Measurements from ENCODE around the gene F8. TPM values are rescaled to one million over a fixed set of nuclear protein-coding genes. Genes with fewer than 3 reads are reported as not detected.

Gene F8
- total and polyA plus RNA-seq, 2 of the 4 experiments (the other 2 are of a cell fraction): 1.4 to 1.5 TPM

DNA sequence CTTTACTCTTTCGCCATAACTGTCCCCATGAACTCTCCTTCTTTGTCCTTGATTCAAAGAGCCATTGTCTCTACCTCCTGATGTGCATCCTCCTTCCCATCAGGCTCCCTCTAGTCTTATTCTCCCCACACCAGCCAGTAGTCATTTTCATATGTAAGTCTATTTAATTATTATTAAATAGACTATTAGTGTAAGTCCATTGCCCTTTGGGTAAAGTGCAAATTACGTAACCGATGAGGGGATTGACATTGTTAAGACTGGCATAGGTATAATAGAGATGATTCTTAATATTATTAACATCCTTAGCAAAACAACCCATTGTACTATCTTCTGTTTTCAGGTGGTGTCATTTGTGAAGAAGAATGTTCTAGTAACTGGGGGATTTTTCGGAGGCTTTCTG is 31.7 kb upstream of the F8 start:
- POLR2A ChIA-PET (ENCODE audit: unreplicated experiment): no interaction called here

More for the DNA sequence above, 31.7 kb upstream of the F8 start:
- H2AK9ac ChIP-seq (replicated peaks; ENCODE audit: low read depth, low read length, poor library complexity): no peak overlapping the region
- no peak overlapping the region for H2AK5ac ChIP-seq (ENCODE audit: low read depth, low read length)
- H3K9ac ChIP-seq (ENCODE audit: low read depth, low read length): no peak overlapping the region
- H3K4me1 ChIP-seq (ENCODE audit: control insufficient read depth, insufficient read depth, low read length): no peaks in the 10 kb centered on the region
- H3K14ac ChIP-seq (replicated peaks; ENCODE audit: low read depth, low read length): no peak overlapping the region
- no peak overlapping the region for H2BK5ac ChIP-seq (ENCODE audit: low read depth, low read length, poor library complexity, severe bottlenecking)
- no peak overlapping the region for H3K56ac ChIP-seq (ENCODE audit: extremely low read depth, insufficient read depth, low read length)
- H3K18ac ChIP-seq (ENCODE audit: low read depth, low read length): no peak overlapping the region
- H4K20me1 ChIP-seq (ENCODE audit: insufficient read depth, low read length): no peaks in the 10 kb centered on the region
- H4K5ac ChIP-seq (ENCODE audit: low read depth, low read length): no peak overlapping the region
- H3K9me3 ChIP-seq (ENCODE audit: control insufficient read depth, insufficient read depth, low read length): no peaks in the 10 kb centered on the region
- intact Hi-C loops (cut with micrococcal nuclease) (no loop called here), dilution Hi-C loops (cut with HindIII; ENCODE audit: low sequenced_read_pairs, unreplicated experiment) (no loop called here), in situ Hi-C loops (cut with MboI; ENCODE audit: low sequenced_read_pairs) (no loop called here)
- H3K4me3 ChIP-seq (ENCODE audit: insufficient read depth, low read depth, low read length): no peak overlapping the region
- H3K4ac ChIP-seq (ENCODE audit: low read depth, low read length): no peak overlapping the region
- H3K4me2 ChIP-seq (ENCODE audit: low read depth, low read length): no peak overlapping the region
- H3K27me3 ChIP-seq (ENCODE audit: control insufficient read depth, insufficient read depth, low read length): no peaks in the 10 kb centered on the region
- ATAC-seq (ENCODE audit: low read depth) (no peak), DNase-seq (no peak)
- CTCF ChIA-PET: no interaction called here
- TF ChIP-seq NFE2L2 (IDR thresholded peaks at IDR 0.05; ENCODE audit: low read depth, low read length) (no peak), RAD21 (IDR thresholded peaks at IDR 0.05; ENCODE audit: low read length) (no peak), BHLHE40 (IDR thresholded peaks at IDR 0.05; ENCODE audit: low read depth, low read length) (no peak), SMC3 (IDR thresholded peaks at IDR 0.05; ENCODE audit: low read depth, low read length) (no peak), MXI1 (IDR thresholded peaks at IDR 0.05; ENCODE audit: borderline replicate concordance, low read depth, low read length) (no peak), MAZ (IDR thresholded peaks at IDR 0.05; ENCODE audit: borderline replicate concordance, low read depth, low read length) (no peak), RCOR1 (IDR thresholded peaks at IDR 0.05; ENCODE audit: insufficient replicate concordance, low read length) (no peak), FOS (IDR thresholded peaks at IDR 0.05; ENCODE audit: low read depth, low read length) (no peak), MAFK (IDR thresholded peaks at IDR 0.05; ENCODE audit: low read depth, low read length) (no peak), CHD1 (IDR thresholded peaks at IDR 0.05; ENCODE audit: low read depth, low read length) (no peak), POLR2A (IDR thresholded peaks at IDR 0.05; ENCODE audit: low read depth, low read length) (no peak), CEBPB (IDR thresholded peaks at IDR 0.05; ENCODE audit: low read depth, low read length) (no peak), RFX5 (IDR thresholded peaks at IDR 0.05; ENCODE audit: low read depth, low read length) (no peak)
- TF ChIP-seq, protein P1, sequence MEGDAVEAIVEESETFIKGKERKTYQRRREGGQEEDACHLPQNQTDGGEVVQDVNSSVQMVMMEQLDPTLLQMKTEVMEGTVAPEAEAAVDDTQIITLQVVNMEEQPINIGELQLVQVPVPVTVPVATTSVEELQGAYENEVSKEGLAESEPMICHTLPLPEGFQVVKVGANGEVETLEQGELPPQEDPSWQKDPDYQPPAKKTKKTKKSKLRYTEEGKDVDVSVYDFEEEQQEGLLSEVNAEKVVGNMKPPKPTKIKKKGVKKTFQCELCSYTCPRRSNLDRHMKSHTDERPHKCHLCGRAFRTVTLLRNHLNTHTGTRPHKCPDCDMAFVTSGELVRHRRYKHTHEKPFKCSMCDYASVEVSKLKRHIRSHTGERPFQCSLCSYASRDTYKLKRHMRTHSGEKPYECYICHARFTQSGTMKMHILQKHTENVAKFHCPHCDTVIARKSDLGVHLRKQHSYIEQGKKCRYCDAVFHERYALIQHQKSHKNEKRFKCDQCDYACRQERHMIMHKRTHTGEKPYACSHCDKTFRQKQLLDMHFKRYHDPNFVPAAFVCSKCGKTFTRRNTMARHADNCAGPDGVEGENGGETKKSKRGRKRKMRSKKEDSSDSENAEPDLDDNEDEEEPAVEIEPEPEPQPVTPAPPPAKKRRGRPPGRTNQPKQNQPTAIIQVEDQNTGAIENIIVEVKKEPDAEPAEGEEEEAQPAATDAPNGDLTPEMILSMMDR (conservative IDR thresholded peaks at IDR 0.05; ENCODE audit: low read depth, low read length): no peak
- TF ChIP-seq, protein P2, sequence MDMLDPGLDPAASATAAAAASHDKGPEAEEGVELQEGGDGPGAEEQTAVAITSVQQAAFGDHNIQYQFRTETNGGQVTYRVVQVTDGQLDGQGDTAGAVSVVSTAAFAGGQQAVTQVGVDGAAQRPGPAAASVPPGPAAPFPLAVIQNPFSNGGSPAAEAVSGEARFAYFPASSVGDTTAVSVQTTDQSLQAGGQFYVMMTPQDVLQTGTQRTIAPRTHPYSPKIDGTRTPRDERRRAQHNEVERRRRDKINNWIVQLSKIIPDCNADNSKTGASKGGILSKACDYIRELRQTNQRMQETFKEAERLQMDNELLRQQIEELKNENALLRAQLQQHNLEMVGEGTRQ (IDR thresholded peaks at IDR 0.05; ENCODE audit: low read depth, low read length): no peak
- TF ChIP-seq, protein P3, sequence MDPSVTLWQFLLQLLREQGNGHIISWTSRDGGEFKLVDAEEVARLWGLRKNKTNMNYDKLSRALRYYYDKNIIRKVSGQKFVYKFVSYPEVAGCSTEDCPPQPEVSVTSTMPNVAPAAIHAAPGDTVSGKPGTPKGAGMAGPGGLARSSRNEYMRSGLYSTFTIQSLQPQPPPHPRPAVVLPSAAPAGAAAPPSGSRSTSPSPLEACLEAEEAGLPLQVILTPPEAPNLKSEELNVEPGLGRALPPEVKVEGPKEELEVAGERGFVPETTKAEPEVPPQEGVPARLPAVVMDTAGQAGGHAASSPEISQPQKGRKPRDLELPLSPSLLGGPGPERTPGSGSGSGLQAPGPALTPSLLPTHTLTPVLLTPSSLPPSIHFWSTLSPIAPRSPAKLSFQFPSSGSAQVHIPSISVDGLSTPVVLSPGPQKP (IDR thresholded peaks at IDR 0.05; ENCODE audit: borderline replicate concordance, low read depth, low read length): no peak
- no peak overlapping the region for H2AFZ ChIP-seq (replicated peaks; ENCODE audit: low read length, poor library complexity)
- BruUV-seq (replicated peaks): no TSS peak
- no peaks in the 10 kb centered on the region for H3K79me1 ChIP-seq (ENCODE audit: low read depth in 1 of 2, low read length in 2 of 2)
- H2BK15ac ChIP-seq (ENCODE audit: low read depth, low read length): no peak overlapping the region
- H3K9me1 ChIP-seq (ENCODE audit: insufficient read depth, low read length): no peaks in the 10 kb centered on the region
- WGBS, 2 experiments (ENCODE audit: extremely low coverage in 2 of 2, insufficient read length in 1 of 2): no CpG with 5 or more reads among the region's 4 CpGs
- H2BK20ac ChIP-seq (ENCODE audit: low read depth, low read length): no peak overlapping the region
- H4K91ac ChIP-seq (ENCODE audit: insufficient read depth, low read depth, low read length): no peak overlapping the region
- peaks cover 2% of the 10 kb centered on the region; the same call in 1 of the 2 replicates for H3K36me3 ChIP-seq (ENCODE audit: control insufficient read depth, insufficient read depth, low read length)
- H3K27ac ChIP-seq (ENCODE audit: insufficient read depth, low read length): no peak overlapping the region
- no peak overlapping the region for H4K8ac ChIP-seq (ENCODE audit: low read depth in 2 of 2, low read length in 2 of 2)
- H2BK120ac ChIP-seq (ENCODE audit: low read depth, low read length): no peak overlapping the region
- H3K23ac ChIP-seq (ENCODE audit: low read depth, low read length): no peak overlapping the region
